ENCODE data around the gene CWC15. TPM values are rescaled to one million over a fixed set of nuclear protein-coding genes. Genes with fewer than 3 reads are reported as not detected.
"Not testable (repeated sequence)": the region's sequence is repeated elsewhere in the genome, so short reads cannot be mapped to it uniquely, and the experiment has no call there.

The CWC15 gene
- total RNA-seq, 1 donor from 2014 or later: 40.8 TPM

DNA sequence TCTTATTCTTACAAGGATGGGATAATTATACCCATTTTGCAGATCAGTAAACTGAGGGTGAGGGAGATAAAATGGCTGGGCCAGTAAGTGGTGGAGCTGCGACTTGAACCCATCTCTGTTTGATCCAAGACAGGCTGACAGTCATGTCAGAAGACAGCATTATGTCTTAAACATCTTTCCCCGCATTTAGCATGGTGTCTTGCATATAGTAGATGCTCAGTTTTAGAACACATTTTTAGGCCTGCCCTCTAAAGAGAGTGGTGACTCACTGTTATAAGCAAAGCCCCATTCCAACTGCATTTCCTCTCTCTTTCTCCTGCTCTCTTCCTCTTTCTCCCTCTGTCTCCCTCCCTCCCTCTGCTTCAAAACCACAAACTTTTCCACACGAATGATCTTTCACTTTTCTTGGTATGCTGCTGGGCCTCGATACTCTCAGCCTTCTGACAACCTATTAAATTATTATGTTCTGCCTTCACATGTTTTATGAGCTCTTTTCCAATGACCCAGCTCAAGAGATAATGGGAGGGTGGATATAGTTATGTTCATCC lies 25.2 kb downstream of the CWC15 start:
- DNase-seq: no peak

GRCh38 chr11:94946812-94947211 lies 26.5 kb downstream of the CWC15 start:
- no peak for DNase-seq

DNA sequence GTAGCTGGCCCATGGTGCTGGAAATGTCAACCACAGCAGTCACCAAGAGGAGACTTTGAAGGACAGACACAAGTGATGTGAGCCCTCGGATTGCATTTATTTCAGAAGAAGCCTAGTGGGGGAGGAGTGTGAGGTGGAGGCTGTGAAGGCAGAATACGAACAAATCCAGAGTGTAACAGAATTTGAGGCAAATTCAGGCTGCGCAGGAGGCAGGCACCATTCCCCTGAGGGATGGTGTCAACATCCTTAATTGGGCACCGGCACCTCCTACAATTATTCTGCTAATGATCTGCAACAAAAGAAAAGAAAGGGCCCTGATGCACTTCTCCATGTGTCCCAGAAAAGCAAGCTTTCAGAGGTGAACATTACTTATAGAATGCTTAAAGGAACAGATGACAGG lies 32.2 kb downstream of the CWC15 start:
- DNase-seq: no peak

GRCh38 chr11:94939346-94939745 lies 34.0 kb downstream of the CWC15 start:
- no peak for DNase-seq

GRCh38 chr11:94938095-94939055 lies 35.0 kb downstream of the CWC15 start:
- peak; percentile 91 for DNase-seq

GRCh38 chr11:94934846-94935245 lies 38.5 kb downstream of the CWC15 start:
- DNase-seq: peak; percentile 51

DNA sequence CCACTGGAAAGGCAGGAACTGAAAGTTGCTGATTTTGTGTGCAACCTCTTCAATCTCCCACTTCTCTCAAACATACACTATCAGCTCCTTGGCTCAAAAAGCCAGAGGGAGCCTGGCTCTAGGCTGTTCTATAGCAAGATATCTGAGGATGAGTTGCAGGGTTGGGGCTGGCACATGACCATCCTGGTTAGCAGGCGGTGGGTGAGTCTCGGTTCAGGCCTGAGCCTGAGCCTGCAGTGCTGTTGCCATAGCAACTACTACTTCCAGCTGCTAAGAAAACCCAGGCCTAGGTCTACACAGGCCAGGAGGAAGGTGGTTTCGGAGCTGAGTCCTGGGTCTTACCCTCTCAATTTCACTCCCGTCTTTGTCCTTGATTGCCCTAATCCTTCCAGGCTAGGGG lies 39.0 kb downstream of the CWC15 start:
- DNase-seq: peak; percentile 70

DNA sequence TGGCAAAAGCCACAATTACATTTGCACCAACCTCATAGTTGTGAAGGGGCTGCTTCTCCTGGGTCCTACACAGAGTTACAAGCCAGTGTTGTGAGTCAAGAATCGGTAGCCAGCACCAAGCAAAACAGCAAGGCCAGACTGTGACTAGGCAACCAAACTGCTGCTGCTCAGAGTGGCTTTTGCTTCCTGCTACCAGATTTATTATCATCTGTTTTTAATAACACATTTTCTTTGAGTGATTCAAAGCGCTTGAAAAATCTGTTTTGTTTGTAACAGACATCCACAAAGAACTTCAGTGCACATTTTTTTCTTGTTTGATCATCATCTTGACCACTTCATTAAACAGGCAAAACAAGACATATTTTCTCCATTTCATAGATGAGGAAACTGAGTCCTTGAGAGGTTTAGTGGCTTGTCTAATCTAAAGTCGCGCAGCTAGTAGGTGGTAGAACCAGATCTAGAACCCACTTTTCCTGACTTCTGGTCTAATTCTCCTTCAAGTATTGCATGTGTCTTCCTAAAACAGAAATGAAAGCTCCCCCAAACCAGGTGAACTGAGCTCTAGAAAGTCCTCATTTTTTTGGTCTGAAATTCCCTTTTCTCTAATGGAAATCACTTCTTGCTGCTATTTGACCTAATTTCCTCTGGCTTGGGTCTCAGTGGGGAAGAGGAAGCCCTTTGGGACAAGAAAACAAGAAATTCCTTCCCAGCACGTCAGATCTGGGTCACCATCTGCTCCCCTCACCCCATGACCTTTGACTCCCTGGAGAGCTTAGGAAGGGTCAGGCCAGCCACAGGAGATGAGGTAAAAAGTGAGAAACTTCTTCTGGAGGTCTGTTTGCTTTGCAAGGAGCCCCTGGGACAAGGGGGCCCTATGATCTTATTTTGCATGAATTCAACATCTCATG lies 39.9 kb downstream of the CWC15 start:
- peak; percentile 80 for DNase-seq

DNA sequence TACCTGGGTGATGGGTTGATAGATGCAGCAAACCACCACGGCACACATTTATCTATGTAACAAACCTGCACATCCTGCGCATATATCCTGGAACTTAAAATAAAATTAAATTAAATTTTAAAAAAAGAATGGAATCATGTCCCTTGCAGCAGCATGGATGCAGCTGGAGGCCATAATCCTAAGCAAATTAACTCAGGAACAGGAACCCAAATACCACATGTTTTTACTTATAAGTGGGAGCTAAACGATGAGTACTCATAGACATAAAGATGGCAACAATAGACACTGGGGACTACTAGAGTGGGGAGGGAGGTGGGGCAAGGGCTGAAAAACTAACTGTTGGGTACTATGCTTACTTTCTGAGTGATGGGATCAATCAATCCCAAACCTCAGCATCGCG lies 40.9 kb downstream of the CWC15 start:
- DNase-seq: no peak

- not testable (repeated sequence) for DNase-seq
Observed at GRCh38 chr11:94932072-94932471, 41.3 kb downstream of the CWC15 start.

- DNase-seq: peak; percentile 19
Observed at GRCh38 chr11:94928117-94928990, 45.0 kb downstream of the CWC15 start.

DNA sequence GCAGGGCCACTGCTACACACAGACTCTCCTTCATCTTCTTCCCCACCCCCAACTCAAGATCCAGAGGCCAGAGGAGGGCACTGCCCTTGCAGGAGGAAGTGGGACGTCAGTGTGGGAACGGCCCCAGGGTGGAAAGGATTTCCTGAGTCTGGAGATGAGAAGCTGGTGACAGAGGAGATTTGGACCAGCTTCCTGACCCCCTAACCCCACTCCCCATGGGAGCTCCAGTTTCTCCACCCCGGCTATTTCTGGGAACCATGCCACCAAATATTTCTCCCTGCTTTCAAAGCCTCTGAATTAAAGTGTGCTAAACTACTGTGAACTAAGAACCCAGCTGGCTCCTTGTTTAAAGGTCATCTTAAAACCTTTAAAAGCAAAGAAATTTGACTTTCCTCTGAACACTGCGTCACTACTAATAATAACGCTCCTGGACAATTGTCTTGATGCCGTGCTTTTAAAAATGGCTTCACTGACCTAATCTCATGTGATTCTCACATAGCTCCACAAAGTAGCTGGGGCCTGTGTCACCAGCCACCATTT lies 46.6 kb downstream of the CWC15 start:
- peak; percentile 95 for DNase-seq

GRCh38 chr11:94926271-94926625 lies 47.1 kb downstream of the CWC15 start:
- no peak for DNase-seq

- DNase-seq: peak; percentile 29
Observed at GRCh38 chr11:94925422-94926270, 47.7 kb downstream of the CWC15 start.

DNA sequence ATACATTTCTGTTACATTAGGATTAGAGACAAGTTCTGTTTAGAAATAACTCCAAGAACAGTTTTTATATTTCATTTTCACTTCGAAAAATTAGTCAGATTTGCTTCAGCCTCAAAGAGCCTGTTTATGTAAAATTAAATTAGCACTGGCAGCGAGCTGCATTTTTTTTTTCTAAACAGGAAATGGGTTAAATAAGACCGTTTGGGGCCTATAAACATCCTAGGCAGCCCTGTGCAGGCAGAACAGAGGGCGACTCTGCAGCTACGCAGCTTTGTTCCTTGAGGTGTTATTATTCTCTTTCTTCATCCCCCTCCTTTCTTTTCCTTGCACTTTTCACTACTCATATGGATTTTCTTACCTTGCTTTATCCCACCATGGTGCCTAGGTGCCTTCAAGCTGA lies 48.7 kb downstream of the CWC15 start:
- peak; percentile 17 for DNase-seq

DNA sequence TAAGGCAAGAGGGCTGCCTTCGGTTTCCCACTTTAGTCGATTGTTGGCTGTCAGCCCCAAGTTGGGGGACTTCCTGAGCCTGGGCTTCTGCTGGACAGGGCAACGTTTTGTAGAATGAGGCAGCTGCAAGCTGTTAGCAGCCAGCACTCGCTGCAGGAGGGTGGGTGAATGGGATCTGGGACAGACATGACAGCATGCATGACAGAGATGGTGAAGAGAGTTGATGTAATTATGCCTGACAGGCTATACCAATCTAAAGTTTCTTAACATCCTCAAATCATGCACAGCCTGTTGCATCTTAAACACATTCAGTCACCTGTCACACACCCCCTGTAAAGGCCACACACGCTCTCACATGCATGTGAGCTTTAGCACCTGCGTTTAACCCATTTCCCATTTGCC lies 49.2 kb downstream of the CWC15 start:
- no peak for DNase-seq

DNA sequence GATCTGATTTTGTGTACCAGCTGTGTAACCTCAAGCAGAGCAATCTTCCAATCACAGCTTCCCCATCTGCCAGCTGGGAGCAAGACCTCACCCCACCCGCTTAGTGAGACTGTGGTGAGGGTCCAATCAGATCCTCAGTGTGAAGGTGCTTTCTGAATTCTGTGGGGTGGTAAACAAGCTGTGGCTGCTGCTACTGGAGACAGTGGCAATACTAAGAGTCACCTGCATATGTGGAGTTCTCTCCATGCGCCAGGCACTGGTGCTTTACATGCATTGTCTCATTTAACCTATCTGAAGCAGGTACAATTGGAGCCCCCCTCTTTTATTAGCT lies 50.4 kb downstream of the CWC15 start:
- no peak for DNase-seq

DNA sequence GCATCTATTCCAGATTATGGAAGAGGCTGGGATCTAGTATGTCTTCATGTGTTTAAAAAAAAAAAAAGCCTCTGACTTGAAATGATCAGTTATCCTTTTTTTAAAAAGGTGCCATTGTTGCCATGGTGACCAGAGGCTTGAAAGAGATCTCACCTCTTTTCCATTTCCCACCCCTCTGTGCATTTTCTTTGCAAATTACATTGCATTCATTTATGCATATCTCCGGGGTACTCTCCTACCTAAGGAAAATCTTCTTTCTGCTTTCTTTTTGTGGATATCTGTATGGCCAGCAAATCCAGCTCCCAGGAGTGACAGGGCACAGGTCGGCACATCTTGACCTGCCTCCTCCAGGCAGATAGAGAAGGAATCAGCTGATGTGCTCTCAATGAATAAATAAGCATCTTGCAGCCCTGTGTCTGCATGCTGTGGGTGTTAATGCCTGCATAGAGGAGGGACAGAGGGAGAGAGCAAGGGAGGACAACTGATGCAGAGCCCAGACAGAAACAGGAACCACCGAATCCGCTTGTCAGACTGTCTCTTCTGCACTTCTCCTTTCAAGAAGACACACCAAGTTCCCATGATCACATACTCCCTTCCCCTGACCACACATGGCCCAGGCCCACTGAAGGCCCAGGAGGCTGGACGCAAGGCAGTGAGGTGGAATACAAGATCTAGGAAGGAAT lies 50.9 kb downstream of the CWC15 start:
- no peak for DNase-seq

- DNase-seq: no peak
Observed at GRCh38 chr11:94920311-94920710, 53.0 kb downstream of the CWC15 start.

- not testable (repeated sequence) for DNase-seq
Observed at GRCh38 chr11:94913718-94914394, 59.5 kb downstream of the CWC15 start.
